UCSD-AML1 (cell line): ENCODE measurements around the gene GPBAR1.

ENCODE experiments used
- DNase-seq: peaks from one replicate; lab custom pipeline; 2025; ENCODE audit not compliant: unreplicated experiment; lab: John Stamatoyannopoulos, UW

The GPBAR1 gene

GRCh38 chr2:218260742-218261422 is at the start of gene GPBAR1:
Gene GPBAR1, plus strand, starts transcription at chr2:218261015. Its CDS starts 1,710 bp downstream, at chr2:218262725.
- DNase-seq: no peak

- no peak for DNase-seq
Measured at GRCh38 chr2:218214116-218214515, 46.7 kb upstream of the GPBAR1 start.

GRCh38 chr2:218216336-218216673 is 44.5 kb upstream of the GPBAR1 start:
- DNase-seq: no peak

- peak; percentile 96 for DNase-seq
Measured at GRCh38 chr2:218216674-218217359, 44.0 kb upstream of the GPBAR1 start, which contains the start of gene ARPC2. Gene ARPC2, plus strand, starts transcription at chr2:218217189. Its CDS starts 282 bp downstream, at chr2:218217471.

GRCh38 chr2:218217360-218218267 is 43.2 kb upstream of the GPBAR1 start:
- DNase-seq: peak; percentile 71

- DNase-seq: no peak
Measured at GRCh38 chr2:218218268-218219185, 42.3 kb upstream of the GPBAR1 start.

GRCh38 chr2:218219934-218220333 is 40.9 kb upstream of the GPBAR1 start:
- DNase-seq: no peak

GRCh38 chr2:218221000-218221399 is 39.8 kb upstream of the GPBAR1 start:
- DNase-seq: no peak

GRCh38 chr2:218223046-218223445 is 37.8 kb upstream of the GPBAR1 start:
- no peak for DNase-seq

- DNase-seq: no peak
Measured at GRCh38 chr2:218224186-218224585, 36.6 kb upstream of the GPBAR1 start.

GRCh38 chr2:218226903-218227302 is 33.9 kb upstream of the GPBAR1 start:
- no peak for DNase-seq

- DNase-seq: no peak
Measured at GRCh38 chr2:218228366-218229090, 32.3 kb upstream of the GPBAR1 start.

GRCh38 chr2:218229239-218229638 is 31.6 kb upstream of the GPBAR1 start:
- no peak for DNase-seq

GRCh38 chr2:218229851-218230250 is 31.0 kb upstream of the GPBAR1 start:
- no peak for DNase-seq

- DNase-seq: no peak
Measured at GRCh38 chr2:218230882-218231281, 29.9 kb upstream of the GPBAR1 start.

GRCh38 chr2:218233543-218233942 is 27.3 kb upstream of the GPBAR1 start:
- DNase-seq: no peak

GRCh38 chr2:218234521-218234920 is 26.3 kb upstream of the GPBAR1 start:
- DNase-seq: no peak

- DNase-seq: no peak
Measured at GRCh38 chr2:218235017-218235416, 25.8 kb upstream of the GPBAR1 start.

- DNase-seq: no peak
Measured at GRCh38 chr2:218236829-218237228, 24.0 kb upstream of the GPBAR1 start.

- no peak for DNase-seq
Measured at GRCh38 chr2:218238887-218239286, 21.9 kb upstream of the GPBAR1 start.
